H1 (cell line): ENCODE data around the gene ESR1. TPM values are rescaled to one million over a fixed set of nuclear protein-coding genes. Genes with fewer than 3 reads are reported as not detected.

Experiments
- BCL11A ChIP-seq, 2 experiments: IDR thresholded peaks; one replicate each; pipeline ENCODE4 v1.6.1; 2011; ENCODE audit warnings: low read depth in 2 of 2, low read length in 2 of 2, mild to moderate bottlenecking in 2 of 2
- EGR1 ChIP-seq: IDR thresholded peaks from 2 replicates; pipeline ENCODE4 v1.6.1; 2011; ENCODE audit warnings: low read depth, low read length, borderline replicate concordance
- POU5F1 ChIP-seq: IDR thresholded peaks from 2 replicates; pipeline ENCODE4 v1.6.1; 2011; ENCODE audit warnings: low read depth, mild to moderate bottlenecking, low read length, moderate library complexity
- TEAD4 ChIP-seq: IDR thresholded peaks from 2 replicates; pipeline ENCODE4 v1.6.1; 2012; ENCODE audit warnings: low read depth, low read length, inconsistent platforms, mixed read lengths
- polyA plus RNA-seq, 7 experiments: library from polyadenylated mRNA; depleted of rRNA in 3 of 7; stranded (reverse) in 5 of 7; unstranded in 2 of 7; fragments of >200 nt in 5 of 7; fragments of 200-250 nt in 2 of 7; gene quantifications; 1 replicate in 5 of 7; 2 replicates in 1 of 7; 4 replicates in 1 of 7; pipeline versions ENCODE4 v1.2.1 to v1.2.3, GENCODE V29; 2011 to 2013; ENCODE audit warnings: missing spikeins in 2 of 7, mixed read lengths in 2 of 7
- total RNA-seq: library from RNA; stranded (reverse); fragmentation: NEBNext Ultra II Directional; extraction: Animal tissue kit (Norgen Biotek cat#: 25700); gene quantifications from 2 replicates; pipeline ENCODE4 v1.2.1, GENCODE V29; 2021

The ESR1 gene
- total and polyA plus RNA-seq, 2 of the 8 experiments (the other 6 are each of a cell fraction or from before 2014, with no cell fraction given) = 0.03 to 0.17 TPM

DNA sequence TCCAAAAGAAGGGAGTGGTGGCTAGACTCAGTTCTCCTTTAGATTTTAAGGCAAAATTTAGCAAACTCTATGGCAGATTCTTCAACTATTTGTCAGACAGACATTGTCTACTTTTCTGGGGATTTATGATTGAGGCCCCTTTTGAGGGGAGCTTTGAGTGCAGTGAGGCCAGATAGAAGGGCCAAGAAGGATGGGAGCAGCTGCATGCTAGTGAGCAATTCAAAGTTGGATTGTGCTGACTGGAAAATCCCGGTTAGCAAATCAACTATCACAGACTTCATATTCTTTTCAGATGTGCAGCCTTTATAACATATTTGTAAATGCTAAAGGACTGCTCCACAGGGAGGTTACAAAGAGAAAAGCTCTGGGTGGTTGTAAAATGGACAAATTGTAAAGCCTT, 35.0 kb upstream of the ESR1 start (continued):
- no peak for TF ChIP-seq BCL11A (IDR thresholded peaks at IDR 0.05; ENCODE audit: low read depth in 2 of 2, low read length in 2 of 2)
- TF ChIP-seq TEAD4 = no peak
- TF ChIP-seq POU5F1 = no peak
- no peak for TF ChIP-seq EGR1
